Lower leg skin (tissue), 4 donors: ENCODE measurements around the gene CLEC4M. TPM values are rescaled to one million over a fixed set of nuclear protein-coding genes. Genes with fewer than 3 reads are reported as not detected.

Experiments used
- DNase-seq, 2 donors: peaks; one replicate each; pipeline ENCODE4 v3.0.0-alpha.2; 2019; ENCODE audit warnings: low spot score in 2 of 2
- H3K4me3 ChIP-seq: fragments of 200-600 bp; sonication (generic); 2 replicates; pipeline ENCODE4 v1.5.1; 2017; ENCODE audit warnings: mild to moderate bottlenecking, low read depth; ENCODE audit not compliant: poor library complexity, severe bottlenecking
- POLR2A ChIP-seq, 2 donors: fragments of 450-650 bp; IDR thresholded peaks; one replicate each; pipeline ENCODE4 v1.6.1; 2016 to 2017; ENCODE audit warnings: antibody characterized with exemption in 2 of 2, mild to moderate bottlenecking in 1 of 2, moderate library complexity in 1 of 2
- WGBS, 2 donors: methylation state at CpG; one replicate each; pipeline ENCODE4 v1.1.5; 2018; 5-methylcytosine and 5-hydroxymethylcytosine counted together
- intact Hi-C: fragments of 100-400 bp; cut with DNase I; formaldehyde crosslinking; loops from one replicate; pipeline ENCODE4 v1.15.0; 2023; ENCODE audit warnings: low total_unique reads
- total RNA-seq, 4 donors: library from RNA; depleted of rRNA; stranded (reverse); fragments of >200 nt; gene quantifications; one replicate each; pipeline ENCODE4 v1.1.0, GENCODE V29; 2016
- TF ChIP-seq, protein P1 (sequence below), 3 donors: fragments of 450-650 bp; IDR thresholded peaks; one replicate each; pipeline ENCODE4 v1.5.1; 2016; ENCODE audit warnings: antibody characterized with exemption in 3 of 3, mild to moderate bottlenecking in 3 of 3, moderate library complexity in 2 of 3

CLEC4M gene
- total RNA-seq, 4 donors from 2014 or later, result not detected

GRCh38 chr19:7740682-7741054 lies 22.4 kb upstream of the CLEC4M start:
- DNase-seq, result no peak
- TF ChIP-seq, protein P1, sequence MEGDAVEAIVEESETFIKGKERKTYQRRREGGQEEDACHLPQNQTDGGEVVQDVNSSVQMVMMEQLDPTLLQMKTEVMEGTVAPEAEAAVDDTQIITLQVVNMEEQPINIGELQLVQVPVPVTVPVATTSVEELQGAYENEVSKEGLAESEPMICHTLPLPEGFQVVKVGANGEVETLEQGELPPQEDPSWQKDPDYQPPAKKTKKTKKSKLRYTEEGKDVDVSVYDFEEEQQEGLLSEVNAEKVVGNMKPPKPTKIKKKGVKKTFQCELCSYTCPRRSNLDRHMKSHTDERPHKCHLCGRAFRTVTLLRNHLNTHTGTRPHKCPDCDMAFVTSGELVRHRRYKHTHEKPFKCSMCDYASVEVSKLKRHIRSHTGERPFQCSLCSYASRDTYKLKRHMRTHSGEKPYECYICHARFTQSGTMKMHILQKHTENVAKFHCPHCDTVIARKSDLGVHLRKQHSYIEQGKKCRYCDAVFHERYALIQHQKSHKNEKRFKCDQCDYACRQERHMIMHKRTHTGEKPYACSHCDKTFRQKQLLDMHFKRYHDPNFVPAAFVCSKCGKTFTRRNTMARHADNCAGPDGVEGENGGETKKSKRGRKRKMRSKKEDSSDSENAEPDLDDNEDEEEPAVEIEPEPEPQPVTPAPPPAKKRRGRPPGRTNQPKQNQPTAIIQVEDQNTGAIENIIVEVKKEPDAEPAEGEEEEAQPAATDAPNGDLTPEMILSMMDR (IDR thresholded peaks at IDR 0.05), result no peak
- no peak overlapping the region for H3K4me3 ChIP-seq
- intact Hi-C loops, result no loop called here
- 65 to 71% methylated on average over 6 of the region's 6 CpGs for WGBS, 2 donors

DNA sequence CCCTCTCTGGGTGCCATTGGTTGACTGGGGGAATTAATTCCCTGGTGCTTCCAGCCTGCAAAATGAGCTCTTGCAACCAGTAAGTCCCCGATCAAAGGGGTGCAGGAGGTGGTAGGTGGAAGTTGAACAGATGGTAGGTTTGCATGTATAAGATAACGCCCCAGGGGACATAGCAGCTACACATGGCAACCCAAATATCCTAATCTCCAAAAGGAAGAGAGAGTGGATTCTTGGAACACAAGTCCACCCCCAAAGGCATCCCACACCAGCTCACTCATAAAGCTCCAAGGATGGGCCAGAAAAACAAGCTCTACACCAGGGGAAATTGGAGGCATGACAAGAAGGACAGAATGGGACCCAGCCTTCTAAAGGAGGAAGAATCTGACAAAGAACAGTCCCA lies 20.5 kb upstream of the CLEC4M start:
- no peak for DNase-seq
- intact Hi-C loops, result no loop called here
- no peak overlapping the region for H3K4me3 ChIP-seq
- TF ChIP-seq, protein P1 (IDR thresholded peaks at IDR 0.05), result no peak
- no peak for TF ChIP-seq POLR2A (IDR thresholded peaks at IDR 0.05)
- 50 to 57% methylated on average over 2 of the region's 2 CpGs for WGBS, 2 donors

GRCh38 chr19:7742991-7743390 lies 20.1 kb upstream of the CLEC4M start:
- intact Hi-C loops, result no loop called here
- no peak for DNase-seq
- H3K4me3 ChIP-seq, result no peak overlapping the region
- TF ChIP-seq POLR2A (IDR thresholded peaks at IDR 0.05), result no peak
- TF ChIP-seq, protein P1 (IDR thresholded peaks at IDR 0.05), result no peak
- WGBS, 2 donors, result 55 to 60% methylated on average over 11 of the region's 11 CpGs

DNA sequence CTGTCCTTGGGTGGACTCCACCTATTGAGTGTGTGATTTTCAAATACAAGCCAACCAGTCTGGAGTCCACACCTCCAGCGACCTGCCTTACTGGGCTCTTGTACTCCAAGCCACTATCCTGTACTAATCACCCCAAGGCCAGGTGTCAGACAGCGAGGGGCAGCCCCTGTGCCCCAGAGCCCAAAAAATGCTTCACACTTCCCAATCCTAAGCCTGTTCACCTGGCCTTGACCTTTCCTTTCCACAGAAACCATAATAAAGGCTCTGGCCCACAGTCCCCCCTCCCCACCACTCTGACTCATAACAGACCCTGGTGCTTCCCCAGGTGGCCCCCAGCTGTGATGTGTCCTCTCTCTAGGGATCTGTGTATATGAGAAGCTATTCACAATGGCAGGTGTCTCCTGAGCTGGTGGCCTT lies 19.6 kb upstream of the CLEC4M start:
- TF ChIP-seq POLR2A (IDR thresholded peaks at IDR 0.05), result no peak
- TF ChIP-seq, protein P1 (IDR thresholded peaks at IDR 0.05), result no peak
- intact Hi-C loops, result no loop called here
- no peak overlapping the region for H3K4me3 ChIP-seq
- no peak for DNase-seq
- WGBS, 2 donors, result 67 to 68% methylated on average over 2 of the region's 2 CpGs

DNA sequence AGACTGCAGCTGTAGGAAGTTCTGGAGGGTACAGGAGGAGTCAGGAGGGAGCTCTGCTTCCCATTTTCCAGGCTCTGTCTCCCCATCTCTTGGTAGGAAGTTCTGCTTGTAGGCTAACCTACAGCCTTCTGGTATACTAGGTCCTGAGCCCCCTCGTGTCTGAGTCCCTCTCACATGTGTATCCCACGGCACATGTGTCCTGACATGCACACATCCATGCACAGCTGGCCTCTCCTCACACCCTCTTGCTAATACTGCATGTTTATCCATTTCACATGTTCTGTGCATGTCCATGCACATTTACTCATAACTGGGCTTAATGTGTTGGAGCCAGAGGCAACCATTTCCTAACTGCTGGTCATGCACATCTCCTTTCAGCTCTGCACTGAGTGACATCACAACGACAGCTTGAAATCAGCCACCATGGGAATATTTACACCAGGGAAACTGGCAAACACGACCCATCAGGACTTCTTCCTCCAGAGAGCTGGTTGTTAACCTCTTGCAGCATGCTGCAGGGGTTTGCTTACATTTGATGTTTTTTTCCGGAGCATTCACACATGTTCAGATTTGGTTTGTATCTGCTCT lies 18.8 kb upstream of the CLEC4M start:
- DNase-seq, result no peak
- no peak overlapping the region for H3K4me3 ChIP-seq
- TF ChIP-seq, protein P1 (IDR thresholded peaks at IDR 0.05), result no peak
- TF ChIP-seq POLR2A (IDR thresholded peaks at IDR 0.05), result no peak
- intact Hi-C loops, result no loop called here
- 61 to 64% methylated on average over 5 of the region's 5 CpGs for WGBS, 2 donors
